Smooth muscle cell (in vitro differentiated cells): Measurements from ENCODE around the gene POLD1. TPM values are rescaled to one million over a fixed set of nuclear protein-coding genes. Genes with fewer than 3 reads are reported as not detected.

Experiments used
- DNase-seq: peaks from one replicate; lab custom pipeline; 2025; ENCODE audit not compliant: unreplicated experiment; lab: John Stamatoyannopoulos, UW
- H2AFZ ChIP-seq: fragments of 200-600 bp; sonication (generic); 2 replicates; pipeline ENCODE4 v1.6.0; 2016; ENCODE audit warnings: antibody characterized with exemption, low read depth, mild to moderate bottlenecking
- H3F3A ChIP-seq: fragments of 200-600 bp; sonication (generic); 2 replicates; pipeline ENCODE4 v1.6.0; 2017; ENCODE audit warnings: antibody characterized with exemption, low read depth
- H3K27ac ChIP-seq: fragments of 200-600 bp; sonication (generic); 2 replicates; pipeline ENCODE4 v1.5.1; 2016; ENCODE audit warnings: low read depth, mild to moderate bottlenecking
- H3K27me3 ChIP-seq: fragments of 200-600 bp; sonication (generic); 2 replicates; pipeline ENCODE4 v1.6.1; 2016; ENCODE audit warnings: low read depth, mild to moderate bottlenecking
- H3K36me3 ChIP-seq: fragments of 200-600 bp; sonication (generic); 2 replicates; pipeline ENCODE4 v1.5.1; 2016; ENCODE audit warnings: low read depth
- H3K4me1 ChIP-seq: fragments of 200-600 bp; sonication (generic); 2 replicates; pipeline ENCODE4 v1.5.1; 2016; ENCODE audit warnings: low read depth
- H3K4me2 ChIP-seq: fragments of 200-600 bp; sonication (generic); 2 replicates; pipeline ENCODE4 v1.6.0; 2016; ENCODE audit warnings: mild to moderate bottlenecking
- H3K4me3 ChIP-seq: fragments of 200-600 bp; sonication (generic); 2 replicates; pipeline ENCODE4 v1.5.1; 2016; ENCODE audit warnings: mild to moderate bottlenecking
- H3K79me2 ChIP-seq: fragments of 200-600 bp; sonication (generic); 2 replicates; pipeline ENCODE4 v1.6.0; 2016; ENCODE audit warnings: low read depth, mild to moderate bottlenecking
- H3K9ac ChIP-seq: fragments of 200-600 bp; sonication (generic); 2 replicates; pipeline ENCODE4 v1.6.0; 2016; ENCODE audit warnings: low read depth
- H3K9me3 ChIP-seq: fragments of 200-600 bp; sonication (generic); replicated peaks from 2 replicates; pipeline ENCODE4 v1.5.1; 2016; ENCODE audit warnings: low read depth
- H4K20me1 ChIP-seq: fragments of 200-600 bp; sonication (generic); 2 replicates; pipeline ENCODE4 v1.6.0; 2016; ENCODE audit warnings: low read depth
- WGBS: methylation state at CpG from one replicate; pipeline ENCODE4 v1.1.7; 2016; ENCODE audit warnings: low lambda C conversion rate; 5-methylcytosine and 5-hydroxymethylcytosine counted together
- polyA plus RNA-seq: library from polyadenylated mRNA; unstranded; fragments of >200 nt; fragmentation: Nextera tagmentation; extraction: Ambion mirVana; gene quantifications from 2 replicates; pipeline ENCODE4 v1.2.1, GENCODE V29; 2016
- total RNA-seq: library from RNA; depleted of rRNA; stranded (reverse); fragments of >200 nt; gene quantifications from 2 replicates; pipeline ENCODE4 v1.2.3, GENCODE V29; 2014
- TF ChIP-seq, protein P1 (sequence below): fragments of 200-600 bp; sonication (generic); IDR thresholded peaks from 2 replicates; pipeline ENCODE4 v1.5.1; 2017; ENCODE audit warnings: borderline replicate concordance, mild to moderate bottlenecking, antibody characterized with exemption; ENCODE audit not compliant: insufficient read depth, poor library complexity, severe bottlenecking

POLD1 gene
- total and polyA plus RNA-seq, 2 experiments from 2014 or later, result 14.9 to 37.6 TPM

DNA sequence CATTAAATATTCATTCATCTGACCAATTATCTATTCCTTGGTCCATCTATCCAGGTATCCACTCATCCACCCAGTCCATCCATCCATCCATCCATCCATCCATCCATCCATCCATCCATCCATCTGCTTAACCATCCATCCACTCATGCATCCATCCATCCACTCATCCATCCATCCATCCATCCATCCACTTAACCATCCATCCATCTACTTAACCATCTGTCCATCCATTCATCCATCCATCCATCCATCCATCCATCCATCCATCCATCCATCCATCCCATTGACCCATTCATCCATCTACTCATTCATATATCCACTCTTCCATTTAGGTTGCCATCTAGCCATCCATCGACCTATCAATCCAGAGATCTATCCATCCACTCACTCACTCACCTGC, 59.9 kb downstream of the POLD1 start:
- Histone ChIP-seq H4K20me1 (no peaks in the 10 kb centered on the region), H3K36me3 (no peaks in the 10 kb centered on the region), H3K4me2 (no peak overlapping the region), H2AFZ (no peak overlapping the region), H3K9ac (no peak overlapping the region), H3K27ac (no peak overlapping the region), H3K4me3 (no peak overlapping the region), H3K27me3 (no peaks in the 10 kb centered on the region), H3K4me1 (no peaks in the 10 kb centered on the region), H3K79me2 (no peaks in the 10 kb centered on the region), H3K9me3 (no peaks in the 10 kb centered on the region), H3F3A (no peaks in the 10 kb centered on the region)
- DNase-seq, result no peak
- TF ChIP-seq, protein P1, sequence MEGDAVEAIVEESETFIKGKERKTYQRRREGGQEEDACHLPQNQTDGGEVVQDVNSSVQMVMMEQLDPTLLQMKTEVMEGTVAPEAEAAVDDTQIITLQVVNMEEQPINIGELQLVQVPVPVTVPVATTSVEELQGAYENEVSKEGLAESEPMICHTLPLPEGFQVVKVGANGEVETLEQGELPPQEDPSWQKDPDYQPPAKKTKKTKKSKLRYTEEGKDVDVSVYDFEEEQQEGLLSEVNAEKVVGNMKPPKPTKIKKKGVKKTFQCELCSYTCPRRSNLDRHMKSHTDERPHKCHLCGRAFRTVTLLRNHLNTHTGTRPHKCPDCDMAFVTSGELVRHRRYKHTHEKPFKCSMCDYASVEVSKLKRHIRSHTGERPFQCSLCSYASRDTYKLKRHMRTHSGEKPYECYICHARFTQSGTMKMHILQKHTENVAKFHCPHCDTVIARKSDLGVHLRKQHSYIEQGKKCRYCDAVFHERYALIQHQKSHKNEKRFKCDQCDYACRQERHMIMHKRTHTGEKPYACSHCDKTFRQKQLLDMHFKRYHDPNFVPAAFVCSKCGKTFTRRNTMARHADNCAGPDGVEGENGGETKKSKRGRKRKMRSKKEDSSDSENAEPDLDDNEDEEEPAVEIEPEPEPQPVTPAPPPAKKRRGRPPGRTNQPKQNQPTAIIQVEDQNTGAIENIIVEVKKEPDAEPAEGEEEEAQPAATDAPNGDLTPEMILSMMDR, result no peak
- 68% methylated on average over 1 of the region's 1 CpG for WGBS

DNA sequence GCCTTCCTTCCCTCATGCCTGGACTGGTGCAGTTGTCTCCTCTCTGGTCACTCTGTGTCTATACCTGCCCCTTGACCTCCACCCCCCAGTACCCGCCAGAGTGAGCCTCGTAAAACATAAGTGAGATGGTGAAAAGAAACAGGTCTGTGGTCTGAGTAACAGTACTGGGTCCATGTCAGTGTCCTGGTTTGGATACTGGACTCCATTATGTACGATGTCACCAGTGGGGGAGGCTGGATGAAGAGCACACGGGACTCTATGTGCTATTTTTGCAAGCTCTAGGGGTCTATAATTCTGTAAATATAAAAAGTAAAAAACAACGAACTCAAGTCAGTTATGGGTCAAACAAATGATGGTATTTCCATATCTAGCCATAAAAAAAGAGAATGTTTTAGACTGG, 62.9 kb downstream of the POLD1 start:
- H3K9ac ChIP-seq, result no peak overlapping the region
- no peak overlapping the region for H3K4me2 ChIP-seq
- H3K79me2 ChIP-seq, result no peaks in the 10 kb centered on the region
- no peak overlapping the region for H3K4me3 ChIP-seq
- no peak overlapping the region for H3K27ac ChIP-seq
- no peaks in the 10 kb centered on the region for H3K4me1 ChIP-seq
- H3F3A ChIP-seq, result no peaks in the 10 kb centered on the region
- H4K20me1 ChIP-seq, result no peaks in the 10 kb centered on the region
- TF ChIP-seq, protein P1, result no peak
- H3K36me3 ChIP-seq, result no peaks in the 10 kb centered on the region
- WGBS, result 87% methylated on average over 5 of the region's 5 CpGs
- no peak for DNase-seq
- no peaks in the 10 kb centered on the region for H3K27me3 ChIP-seq
- H3K9me3 ChIP-seq, result no peaks in the 10 kb centered on the region
- H2AFZ ChIP-seq, result no peak overlapping the region

DNA sequence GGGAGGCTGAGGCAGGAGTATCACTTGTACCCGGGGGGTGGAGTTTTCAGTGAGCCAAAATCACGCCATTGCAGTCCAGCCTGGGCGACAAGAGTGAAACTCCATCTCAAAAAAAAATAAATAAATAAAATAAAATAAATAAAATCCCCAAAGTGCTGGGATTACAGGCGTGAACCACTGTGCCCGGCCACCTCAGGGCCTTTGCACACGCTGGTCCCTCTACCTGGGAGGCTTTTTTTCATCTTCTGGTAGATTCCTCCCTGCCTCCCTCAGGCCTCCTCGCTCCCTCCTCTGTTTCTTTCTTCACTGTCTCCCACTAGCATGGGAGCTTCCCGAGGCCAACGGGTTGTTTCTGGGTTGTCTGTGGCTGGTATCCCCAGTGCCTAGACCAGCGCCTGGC, 63.6 kb downstream of the POLD1 start:
- H3K4me2 ChIP-seq, result no peak overlapping the region
- H3K79me2 ChIP-seq, result no peaks in the 10 kb centered on the region
- no peaks in the 10 kb centered on the region for H4K20me1 ChIP-seq
- no peak for DNase-seq
- H3K4me1 ChIP-seq, result no peaks in the 10 kb centered on the region
- no peak overlapping the region for H3K4me3 ChIP-seq
- no peaks in the 10 kb centered on the region for H3K36me3 ChIP-seq
- no peak overlapping the region for H2AFZ ChIP-seq
- TF ChIP-seq, protein P1, result no peak
- no peaks in the 10 kb centered on the region for H3K9me3 ChIP-seq
- no peak overlapping the region for H3K27ac ChIP-seq
- H3K27me3 ChIP-seq, result no peaks in the 10 kb centered on the region
- WGBS, result 94% methylated on average over 10 of the region's 10 CpGs
- H3F3A ChIP-seq, result no peaks in the 10 kb centered on the region
- no peak overlapping the region for H3K9ac ChIP-seq

DNA sequence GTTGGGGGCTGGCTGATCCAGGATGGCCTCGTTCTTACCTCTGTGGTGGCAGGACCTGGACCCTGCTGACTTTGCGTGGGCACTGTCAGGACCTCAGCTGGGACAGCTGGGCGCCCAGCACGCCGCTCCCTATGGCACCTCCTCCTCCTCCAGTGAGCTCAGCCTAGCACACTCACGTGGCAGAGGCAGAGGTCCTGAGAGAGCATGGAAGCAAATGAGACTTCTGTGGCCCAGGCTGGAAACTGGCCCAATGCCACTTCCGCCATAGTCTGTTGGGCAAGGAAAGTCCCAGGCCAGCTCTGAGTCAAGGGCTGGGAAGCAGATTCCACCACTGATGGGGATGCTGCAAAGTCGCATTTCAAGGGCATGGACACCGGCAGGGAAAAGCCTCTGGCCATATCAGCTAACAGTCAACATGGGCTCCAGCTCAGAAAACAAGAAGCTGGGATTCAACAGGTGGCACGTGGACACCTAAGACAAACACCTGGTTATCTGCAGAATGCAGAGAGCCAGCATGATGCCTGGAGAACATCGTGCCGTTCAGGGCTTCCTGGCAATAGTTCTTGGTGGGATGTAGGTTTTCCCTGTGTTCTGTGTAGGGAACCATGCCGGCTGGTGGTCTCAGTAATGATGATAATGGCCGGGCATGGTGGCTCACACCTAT, 65.2 kb downstream of the POLD1 start:
- no peaks in the 10 kb centered on the region for H3K36me3 ChIP-seq
- no peak overlapping the region for H3K4me3 ChIP-seq
- WGBS, result 87% methylated on average over 14 of the region's 14 CpGs
- H4K20me1 ChIP-seq, result no peaks in the 10 kb centered on the region
- no peaks in the 10 kb centered on the region for H3F3A ChIP-seq
- DNase-seq, result no peak
- H3K4me2 ChIP-seq, result no peak overlapping the region
- H3K27me3 ChIP-seq, result no peaks in the 10 kb centered on the region
- H3K4me1 ChIP-seq, result no peaks in the 10 kb centered on the region
- no peak overlapping the region for H3K9ac ChIP-seq
- TF ChIP-seq, protein P1, result no peak
- no peaks in the 10 kb centered on the region for H3K9me3 ChIP-seq
- H2AFZ ChIP-seq, result no peak overlapping the region
- no peak overlapping the region for H3K27ac ChIP-seq
- H3K79me2 ChIP-seq, result no peaks in the 10 kb centered on the region
